Renal cortical epithelial cell (primary cell): Measurements from ENCODE around the gene MROH2A. TPM values are rescaled to one million over a fixed set of nuclear protein-coding genes. Genes with fewer than 3 reads are reported as not detected.

ENCODE experiments used
- DNase-seq: peaks from one replicate; pipeline ENCODE4 v3.0.0-alpha.2; 2011; ENCODE audit warnings: low read depth
- total RNA-seq: library from RNA; depleted of rRNA; stranded (reverse); fragments of >200 nt; gene quantifications from 2 replicates; pipeline ENCODE4 v1.2.3, GENCODE V29; 2014

Gene MROH2A
- total RNA-seq, 1 donor from 2014 or later = 0.15 TPM

DNA sequence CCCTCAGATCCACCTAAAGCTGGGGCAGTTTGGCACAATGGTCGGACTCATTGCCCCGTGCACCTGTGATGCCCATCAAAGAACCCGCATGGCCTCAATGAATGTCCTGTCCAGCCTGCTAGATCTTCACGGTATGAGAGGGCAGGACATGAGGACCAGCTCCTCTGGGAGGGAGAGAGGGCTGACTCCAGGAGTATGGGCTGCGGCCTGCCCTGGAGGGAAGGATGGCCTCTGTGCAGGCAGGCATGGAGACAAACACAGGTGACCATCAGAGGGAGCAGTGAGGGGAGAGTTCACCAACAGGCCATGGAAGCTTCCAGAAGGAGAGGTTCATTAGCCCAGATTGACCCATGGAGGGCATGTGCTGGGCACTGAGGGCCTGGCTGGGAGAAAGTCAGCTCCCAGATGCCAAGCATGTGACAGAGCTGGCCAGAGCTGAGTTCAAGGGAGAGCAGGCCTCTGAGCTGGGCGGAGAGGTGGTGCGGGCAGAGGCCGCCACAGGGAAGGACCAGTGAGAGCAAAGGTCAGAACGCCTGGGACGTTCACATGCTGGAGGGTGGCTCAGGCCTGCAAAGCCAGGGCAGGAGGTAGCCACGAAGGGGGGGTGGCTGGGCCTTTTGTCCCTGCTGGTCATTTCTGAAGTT is 40.0 kb downstream of the MROH2A start:
- DNase-seq = no peak

DNA sequence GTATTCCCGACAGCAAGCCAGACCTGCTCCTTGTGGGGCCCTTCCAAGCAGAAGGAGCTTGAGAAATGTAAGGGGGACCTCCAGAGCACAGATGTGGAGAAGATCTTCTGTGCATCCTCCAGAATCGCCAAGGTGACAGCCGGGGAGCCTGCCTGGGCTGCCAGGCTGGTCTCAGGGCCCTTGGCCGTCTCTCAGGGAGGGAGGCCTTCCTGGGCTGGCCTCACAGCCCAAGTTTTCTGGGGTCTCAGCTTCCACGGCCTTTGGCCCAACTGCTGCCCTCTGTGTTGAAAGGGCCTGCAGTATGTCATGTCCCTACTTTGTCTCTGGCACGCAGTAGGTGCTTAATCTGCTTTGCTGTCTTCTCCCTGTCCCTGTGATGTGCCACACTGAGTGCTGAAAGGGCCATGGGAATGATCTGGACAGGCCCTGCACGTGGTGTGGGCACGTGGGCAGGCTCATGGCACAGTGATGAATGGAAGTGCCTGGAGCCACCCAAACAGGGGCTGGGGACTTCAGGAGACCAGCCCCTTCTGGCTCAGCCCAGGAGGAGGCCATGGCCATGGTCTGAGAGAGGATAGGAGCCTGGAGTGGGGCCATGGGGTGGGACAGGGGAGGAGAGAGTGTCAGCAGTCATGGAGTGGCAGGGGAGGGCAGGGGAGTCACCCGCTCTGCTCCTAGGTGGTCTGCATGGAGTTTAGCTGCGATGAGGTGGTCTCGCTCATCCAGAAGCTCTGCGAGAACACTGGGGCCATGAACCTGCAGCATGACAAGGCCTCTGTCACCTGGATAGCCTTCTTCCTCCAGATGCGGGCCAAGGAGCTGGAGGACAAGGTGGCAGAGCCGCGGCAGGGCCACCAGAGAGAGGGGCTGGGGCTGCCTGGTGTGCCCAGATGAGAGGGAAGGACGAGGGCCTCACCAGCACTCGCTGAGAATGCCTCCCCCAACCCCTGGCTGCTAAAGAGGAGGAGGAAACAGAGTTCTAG is 40.8 kb downstream of the MROH2A start:
- DNase-seq = no peak

DNA sequence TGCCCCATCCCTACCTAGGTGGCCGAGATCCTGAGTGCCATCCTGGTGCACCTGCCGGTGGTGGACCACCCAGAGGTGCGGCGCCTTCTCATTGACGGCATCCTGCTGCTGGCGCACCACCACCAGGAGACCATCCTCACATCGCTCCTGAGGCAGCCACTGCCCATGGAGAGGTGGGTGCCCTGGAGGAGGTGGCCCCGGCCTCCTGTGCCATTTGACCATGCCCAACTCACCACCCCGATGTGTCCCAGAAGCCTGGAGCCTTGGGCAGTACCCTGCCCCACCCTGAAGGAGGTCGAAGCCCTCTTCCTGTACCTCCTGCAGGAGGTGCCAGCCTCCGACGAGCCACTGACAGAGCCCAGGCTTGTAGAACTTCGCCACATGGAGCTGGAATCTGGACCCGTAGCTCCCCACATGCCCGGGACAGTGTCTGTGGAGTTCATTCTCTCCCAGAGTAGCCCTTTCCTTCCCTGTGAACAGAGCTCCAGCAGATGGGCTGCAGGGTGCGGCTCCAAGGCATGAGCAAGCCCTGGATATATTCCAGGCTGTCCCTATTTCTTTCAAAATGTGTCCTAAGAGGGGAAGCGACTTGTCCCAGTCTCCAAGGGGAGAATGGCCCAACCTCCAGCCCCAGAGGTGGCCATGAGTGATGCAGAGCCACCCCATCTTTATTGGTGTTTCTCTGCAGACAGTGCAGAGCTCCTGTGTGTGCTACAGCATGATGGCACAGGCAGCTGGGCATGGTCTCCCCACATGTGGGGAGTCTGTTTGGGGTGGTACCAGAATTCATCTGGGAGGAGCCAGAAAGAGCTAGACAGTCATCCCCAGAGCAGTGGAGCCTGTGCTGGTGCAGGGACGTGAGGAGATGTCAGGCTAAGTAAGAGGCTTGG is 42.0 kb downstream of the MROH2A start:
- no peak for DNase-seq

DNA sequence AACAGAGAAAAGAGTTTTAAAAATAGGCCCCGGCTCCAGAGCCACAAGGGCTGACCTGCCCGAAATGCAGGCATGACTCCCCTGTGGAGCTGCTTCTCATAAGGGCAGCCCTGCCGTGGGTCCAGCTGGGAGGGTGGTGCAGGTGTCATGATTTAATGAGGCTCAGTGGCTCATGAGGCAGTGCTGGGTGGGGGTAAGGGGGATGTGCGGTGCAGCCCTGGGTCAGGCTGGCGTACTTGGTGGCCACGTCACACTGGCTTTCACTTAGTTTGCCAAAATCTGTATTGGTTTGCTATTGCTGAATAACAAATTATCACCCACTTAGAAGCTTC is 42.6 kb downstream of the MROH2A start:
- DNase-seq = no peak

DNA sequence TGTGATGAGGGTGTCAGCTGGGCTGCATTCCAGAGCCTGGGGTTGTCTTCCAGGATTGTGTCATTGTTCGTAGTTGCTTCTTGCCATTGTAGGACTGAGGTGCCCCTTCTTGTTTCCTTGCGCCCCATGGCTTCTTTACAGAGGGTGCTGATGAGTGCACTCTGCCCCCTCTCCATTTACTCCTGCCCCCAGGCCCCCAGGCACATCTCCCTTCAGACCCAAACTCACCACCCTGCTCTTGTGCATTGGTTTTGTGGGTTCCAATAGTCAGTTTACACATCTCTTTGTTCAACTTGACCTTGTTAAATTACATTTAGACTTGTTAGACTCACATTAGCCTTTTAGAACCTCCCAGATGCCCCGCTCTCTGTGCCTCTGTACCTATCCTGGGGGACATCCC is 43.1 kb downstream of the MROH2A start:
- no peak for DNase-seq

DNA sequence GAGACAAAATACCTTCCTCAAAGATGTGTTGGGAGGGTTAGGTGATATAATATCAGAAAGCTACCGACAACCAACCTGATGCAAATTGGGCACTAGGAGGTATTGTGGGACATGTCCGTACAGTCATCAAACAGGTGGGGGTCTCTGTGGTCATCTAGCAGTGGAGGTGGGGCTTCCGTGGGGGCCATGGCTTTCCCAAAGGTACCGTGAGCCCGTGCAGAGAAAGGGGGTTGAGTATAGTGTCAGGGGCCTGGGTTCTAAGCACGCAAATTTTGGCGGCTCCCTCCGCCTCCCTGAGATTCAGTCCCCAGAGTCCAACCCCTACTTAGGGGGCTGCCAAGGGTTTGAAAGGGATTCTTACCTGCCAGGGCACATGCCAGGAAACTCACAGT is 43.6 kb downstream of the MROH2A start:
- DNase-seq = no peak

DNA sequence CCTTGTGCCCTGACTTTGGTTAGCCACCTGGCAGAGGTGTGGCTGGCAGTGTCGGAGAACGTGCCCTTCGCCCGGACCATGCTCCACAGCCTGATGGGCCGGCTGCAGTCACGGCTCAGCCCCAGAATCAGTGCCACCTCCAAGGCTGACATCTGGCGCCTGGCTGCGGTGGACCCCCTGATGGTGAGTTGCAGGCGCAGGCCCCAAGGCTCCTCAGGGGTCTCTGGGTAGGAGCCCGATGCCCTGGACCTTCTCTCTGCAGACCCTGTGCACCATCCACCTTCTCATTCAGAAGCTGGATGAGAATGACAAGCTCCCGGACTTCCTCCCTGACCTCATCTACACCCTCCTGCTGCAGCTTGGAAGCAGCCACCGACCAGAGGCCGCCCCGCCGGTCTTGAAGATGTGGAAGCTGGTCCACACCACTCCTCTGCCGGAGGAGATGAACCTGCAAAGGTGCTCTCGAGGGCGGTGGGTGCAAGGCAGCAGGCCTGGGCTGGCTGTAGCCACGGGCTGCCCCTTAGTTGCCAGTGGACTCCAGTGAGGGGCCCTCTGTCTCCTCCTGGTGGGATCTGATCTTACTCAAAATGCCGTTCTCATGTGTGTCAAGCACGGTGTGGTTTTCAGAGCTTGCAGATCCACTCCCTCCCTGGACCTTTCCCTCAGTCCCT is 44.1 kb downstream of the MROH2A start:
- DNase-seq = no peak

DNA sequence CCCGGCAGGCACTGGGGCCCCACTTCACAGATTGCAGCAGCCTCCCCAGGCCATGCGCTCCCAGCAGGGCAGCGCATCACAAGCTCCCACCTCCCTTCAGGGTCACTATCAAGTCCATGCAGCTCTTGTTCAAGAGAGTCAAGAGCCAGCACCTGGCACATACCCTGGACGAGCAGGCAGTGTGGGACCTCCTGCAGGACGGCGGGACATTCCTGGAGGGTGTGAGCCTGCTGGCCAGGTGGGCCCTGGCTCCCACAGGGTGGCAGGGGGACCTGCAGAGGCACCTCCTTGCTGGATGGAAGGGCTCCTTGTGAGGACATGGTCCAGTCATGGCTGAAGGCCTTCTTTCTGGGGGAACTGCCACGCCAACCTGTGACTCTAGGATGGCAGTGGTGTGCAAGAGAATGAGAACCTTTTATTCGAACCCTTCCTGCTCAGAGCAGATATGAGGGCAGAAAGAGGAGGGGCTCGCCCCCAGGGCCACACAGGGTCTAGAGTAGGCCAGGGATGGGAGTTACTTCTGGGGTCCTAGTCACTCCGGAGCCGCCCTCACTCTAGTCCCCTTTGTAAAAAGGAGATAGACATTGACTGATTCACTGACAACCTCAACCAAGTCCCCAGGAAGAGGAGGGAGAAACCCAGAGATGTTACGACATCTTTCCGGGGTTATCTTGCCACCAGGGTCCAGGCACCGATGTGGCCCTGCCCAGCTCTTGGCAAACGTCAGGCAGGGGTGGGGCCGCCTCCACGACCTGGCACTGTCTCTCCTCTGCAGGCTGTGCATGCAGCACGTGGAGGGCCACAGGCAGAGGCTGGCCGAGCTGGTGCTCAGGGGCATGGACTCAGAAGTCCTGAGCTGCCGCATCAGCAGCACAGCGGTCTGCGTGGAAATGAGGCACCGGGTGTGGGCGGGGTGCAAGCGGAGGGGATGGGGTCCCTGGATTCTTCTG is 44.9 kb downstream of the MROH2A start:
- DNase-seq = no peak

DNA sequence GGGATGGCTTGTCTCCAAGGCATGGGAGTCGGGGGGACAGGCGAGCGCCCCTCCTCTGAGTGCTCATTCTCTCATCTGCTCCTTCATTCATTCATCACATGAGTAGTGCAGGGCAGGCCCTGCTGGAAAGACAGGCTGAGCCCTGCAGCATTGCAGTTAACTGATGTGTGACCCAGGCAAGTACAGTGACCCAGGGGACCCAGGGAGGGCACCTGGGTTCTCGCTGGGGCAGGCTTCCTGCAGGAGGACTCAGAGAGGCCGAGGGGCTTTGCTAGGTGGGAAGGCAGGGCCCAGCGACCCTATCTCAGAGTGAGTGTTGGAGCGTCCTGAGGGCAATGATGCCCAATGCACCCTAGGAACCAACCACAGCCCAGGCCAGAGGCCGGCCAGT is 45.6 kb downstream of the MROH2A start:
- no peak for DNase-seq

DNA sequence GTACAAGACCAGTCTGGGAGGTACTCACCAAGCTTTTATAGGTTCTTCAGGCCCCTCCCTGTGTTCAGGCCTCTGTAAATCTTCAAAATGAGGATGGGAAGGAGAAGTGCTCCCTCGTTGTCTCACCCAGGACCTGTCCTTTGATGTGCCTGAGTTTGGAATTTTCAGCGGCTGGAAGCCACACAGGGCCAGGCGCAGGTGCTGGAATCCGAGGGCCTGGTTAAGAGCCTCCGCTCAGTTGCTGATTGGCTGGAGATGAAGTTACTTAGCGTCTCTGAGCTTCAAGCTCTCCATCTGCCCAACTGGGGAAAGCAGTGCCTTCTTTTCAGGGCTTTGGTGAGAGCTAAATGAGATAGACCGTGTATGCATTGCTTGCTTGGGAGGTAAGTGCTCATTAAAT is 46.2 kb downstream of the MROH2A start:
- no peak for DNase-seq

DNA sequence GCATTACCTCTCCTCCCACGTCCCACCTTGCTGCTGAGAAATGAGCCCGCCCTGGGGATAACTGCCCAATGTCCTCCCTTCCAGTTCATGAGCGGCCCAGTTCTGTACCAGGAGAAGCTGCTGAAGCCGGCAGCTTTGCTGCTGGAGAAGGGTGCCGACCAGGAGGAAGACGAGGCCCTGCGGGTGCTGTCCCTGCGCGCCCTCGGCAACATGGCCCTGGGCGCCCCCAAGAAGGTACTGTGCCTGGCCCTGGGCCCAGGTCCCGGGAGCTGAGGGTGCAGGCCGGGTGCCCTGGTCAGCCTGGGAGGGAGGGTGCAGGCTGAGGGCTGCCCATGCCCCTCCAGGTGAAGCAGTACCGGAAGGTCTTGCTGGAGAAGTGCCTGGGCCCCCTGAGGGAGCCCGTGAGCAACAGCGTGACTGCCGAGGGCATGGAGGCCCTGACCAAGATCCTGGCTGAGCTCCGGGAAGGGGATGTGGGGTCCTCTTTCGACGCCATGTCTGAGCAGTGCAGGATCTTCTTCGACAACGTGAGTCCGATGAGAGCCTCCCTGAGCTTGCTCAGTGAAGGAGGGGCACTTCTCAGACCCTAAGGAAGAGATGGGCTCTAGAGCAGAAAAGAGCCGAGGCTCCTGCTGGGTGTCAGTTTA is 50.5 kb downstream of the MROH2A start:
- no peak for DNase-seq

DNA sequence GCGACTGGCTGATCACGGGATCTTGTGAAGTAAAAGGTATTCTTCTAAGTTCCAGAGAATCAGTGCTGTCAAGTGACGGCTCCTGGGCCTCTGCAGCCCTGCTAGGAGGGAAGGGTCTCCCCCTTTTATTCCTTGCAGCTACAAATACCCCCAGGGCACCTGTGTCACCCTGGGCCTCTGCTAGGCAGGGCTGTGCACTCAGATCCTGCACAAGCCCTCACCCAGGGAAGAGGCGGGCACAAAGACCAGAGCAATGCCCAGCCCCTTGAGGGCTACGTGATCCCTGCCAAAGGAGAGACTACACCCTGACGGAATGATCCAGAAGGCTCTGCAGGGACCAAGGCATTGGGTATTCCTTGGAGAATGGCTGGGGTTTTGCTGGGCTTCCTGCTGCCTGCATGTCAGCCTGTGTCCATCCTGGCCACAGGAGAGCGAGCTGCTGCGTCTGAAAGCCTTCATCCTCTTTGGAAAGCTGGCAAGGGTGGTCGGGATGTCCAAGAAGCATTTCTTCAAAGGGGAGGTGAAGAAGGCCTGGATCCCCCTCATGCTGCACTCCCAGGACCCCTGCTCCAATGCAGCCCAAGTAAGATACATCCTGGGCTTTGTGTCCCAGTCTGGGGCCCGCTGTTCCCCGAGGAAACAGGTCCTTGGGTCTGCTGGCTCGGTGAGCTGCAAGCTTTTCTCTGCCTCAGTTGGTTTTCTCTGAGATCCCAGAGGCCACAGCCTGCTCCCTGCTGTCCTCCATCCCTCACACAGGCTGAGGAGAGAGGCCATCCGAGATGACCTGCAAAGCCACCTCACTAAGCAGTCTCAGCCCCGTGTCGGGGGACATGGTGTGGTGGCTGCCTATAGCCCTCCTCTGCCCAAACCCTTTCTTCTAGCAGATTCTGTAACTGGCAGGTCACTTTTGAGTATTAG is 51.3 kb downstream of the MROH2A start:
- DNase-seq = no peak

DNA sequence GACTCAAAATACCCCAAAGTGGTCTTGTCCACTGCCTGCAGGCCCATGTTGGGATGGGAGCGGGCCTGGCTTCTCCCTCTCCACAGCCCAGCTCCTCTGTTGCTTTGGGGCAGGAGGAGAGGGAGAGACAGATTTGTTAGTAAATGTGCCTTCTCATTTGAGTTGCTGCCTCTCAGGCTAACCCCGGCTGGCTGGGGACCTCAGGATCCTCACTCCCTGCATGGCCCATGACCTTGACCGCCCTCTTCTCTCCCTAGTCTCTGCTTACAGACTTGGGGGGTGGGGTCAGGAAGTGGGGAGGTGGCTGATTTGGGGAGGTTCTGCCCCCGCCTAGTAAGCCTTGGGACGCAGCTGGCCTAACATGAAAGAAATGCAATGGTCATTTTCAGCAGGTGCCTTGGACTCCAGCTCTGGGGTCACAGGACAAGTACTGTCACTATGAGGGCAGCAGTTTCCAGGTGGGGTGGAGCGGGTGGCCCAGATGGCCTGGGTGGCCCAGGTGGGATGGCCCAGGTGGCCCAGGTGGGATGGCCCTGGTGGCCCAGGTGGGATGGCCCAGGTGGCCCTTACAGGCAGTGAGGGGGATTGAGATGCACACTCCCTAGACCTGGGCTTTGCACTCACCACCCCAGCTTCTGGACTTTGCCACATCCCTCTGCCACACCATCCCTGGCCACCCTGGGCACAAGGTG is 52.1 kb downstream of the MROH2A start:
- DNase-seq = no peak

DNA sequence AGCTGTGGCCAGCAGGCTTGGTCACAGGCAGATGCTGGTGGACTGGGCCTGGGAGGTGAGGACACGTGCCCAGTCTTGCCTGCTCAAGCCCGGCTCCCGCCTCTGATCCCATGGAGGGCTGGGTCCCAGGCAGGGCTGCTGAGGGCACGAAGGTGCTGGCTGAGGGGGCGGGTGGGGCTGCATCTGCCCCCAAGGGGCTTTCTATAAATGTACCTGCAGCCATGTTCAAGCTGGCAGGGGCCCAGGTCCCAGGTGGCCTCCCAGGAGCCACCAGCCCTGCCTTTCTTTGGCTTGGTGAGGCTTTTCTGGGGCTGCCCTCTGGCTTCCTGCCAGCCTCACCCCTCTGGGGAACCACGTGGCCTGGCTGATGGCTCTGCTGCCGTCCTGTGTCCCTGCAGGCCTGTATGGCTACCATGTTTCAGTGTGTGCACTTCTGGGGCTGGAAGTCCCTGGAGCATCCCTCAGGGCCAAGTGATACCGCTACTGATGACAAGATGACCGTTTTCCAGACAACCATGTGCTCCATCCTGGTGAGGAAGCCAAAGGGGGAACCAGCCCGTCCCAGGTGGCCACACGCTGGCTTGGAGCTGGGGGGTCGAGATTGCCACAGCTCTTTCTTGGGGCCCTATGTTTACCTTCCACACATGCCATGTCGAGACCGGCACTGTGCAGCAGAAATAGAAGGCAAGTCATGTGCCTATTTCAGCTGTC is 53.0 kb downstream of the MROH2A start:
- DNase-seq = no peak

DNA sequence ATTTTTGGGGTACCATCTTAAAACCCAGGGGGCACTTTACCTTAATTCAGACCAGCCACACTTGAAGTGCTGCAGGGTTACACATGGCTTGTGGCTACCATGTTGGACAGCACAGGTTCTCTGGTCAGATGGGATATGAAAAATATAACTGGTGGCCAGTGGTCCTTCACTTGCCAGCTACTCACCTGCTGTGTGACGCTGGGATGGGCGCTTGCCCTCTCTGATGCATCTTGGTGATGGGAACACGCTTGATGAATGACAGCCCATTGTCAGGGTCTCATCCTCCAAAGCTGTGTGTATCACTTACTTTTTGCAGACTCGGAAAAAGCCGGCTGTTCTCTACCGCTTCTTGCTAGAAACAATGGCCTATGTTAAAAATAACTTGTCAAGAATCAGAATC is 53.7 kb downstream of the MROH2A start:
- DNase-seq = no peak

DNA sequence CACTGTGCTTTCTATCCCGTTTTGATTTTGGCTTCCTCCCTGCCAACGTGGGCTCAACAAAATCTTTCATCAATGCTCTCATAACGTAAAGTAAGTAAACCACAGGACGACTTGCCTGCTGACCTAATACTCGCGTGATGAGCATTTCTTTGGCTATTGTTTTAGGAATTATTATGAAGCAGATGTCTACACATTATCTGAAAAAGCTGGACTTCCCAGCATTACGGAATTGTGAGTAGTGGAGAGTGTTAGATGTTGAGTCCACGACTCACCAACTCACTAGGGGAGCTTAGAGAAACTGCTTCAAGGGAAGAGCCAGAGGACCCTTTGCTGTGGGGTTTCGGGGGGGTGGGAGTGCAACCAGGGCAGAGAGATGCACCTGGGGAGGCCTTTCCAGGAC is 54.3 kb downstream of the MROH2A start:
- no peak for DNase-seq

DNA sequence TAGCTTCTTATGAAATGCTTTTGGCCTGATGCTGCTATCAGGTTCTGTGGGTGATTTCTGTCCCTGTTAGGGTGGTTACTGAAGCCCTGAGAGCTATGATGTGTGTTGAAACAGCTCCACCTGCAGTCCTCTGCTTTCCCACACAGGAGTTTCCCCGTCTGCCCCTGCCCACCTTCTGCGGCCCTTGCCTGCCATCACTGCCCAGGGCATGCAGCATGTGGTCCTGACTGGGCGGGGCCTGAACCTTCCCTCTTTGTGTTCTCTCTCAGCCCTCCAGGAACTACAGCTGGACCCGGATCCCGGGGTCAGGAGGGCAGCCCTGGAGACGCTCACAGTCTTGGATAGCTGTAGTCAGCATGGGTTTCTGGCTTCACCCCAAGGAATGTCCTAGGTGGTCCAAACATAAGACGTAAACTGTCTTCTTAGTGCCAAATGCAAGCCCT is 54.8 kb downstream of the MROH2A start:
- DNase-seq = peak; percentile 65

DNA sequence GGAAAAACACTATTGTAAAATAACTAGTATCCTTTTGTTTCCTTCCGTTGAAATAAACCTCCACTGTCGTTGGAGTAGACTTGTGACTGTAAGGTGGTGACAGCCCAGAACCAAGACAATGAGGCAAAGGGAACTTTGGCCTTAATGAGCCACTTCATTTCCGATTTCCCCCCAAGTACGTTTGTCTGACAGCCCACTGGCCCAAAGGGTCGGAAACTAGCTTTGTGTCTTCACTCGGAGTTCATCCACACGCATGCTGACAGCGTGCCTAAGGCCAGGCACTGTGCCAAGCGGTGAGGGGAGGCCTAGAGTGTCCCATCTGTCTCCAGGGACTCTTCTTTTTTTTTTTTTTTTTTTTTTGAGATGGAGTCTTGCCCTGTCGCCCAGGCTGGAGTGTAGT is 55.2 kb downstream of the MROH2A start:
- no peak for DNase-seq
